Adrenal gland (tissue), 12 donors: ENCODE data around the gene SNX24. TPM values are rescaled to one million over a fixed set of nuclear protein-coding genes. Genes with fewer than 3 reads are reported as not detected.

Experiments
- DNase-seq, 7 donors: peaks; one replicate each; pipeline ENCODE4 v3.0.0-alpha.2; 2019 to 2020
- H3K27ac ChIP-seq, 5 donors: fragments of 200-600 bp; sonication (generic) in 4 of 5; 1 replicate in 3 of 5; 2 replicates in 2 of 5; pipeline versions ENCODE4 v1.5.1 to v1.8.0; 2016 to 2020; ENCODE audit warnings: mild to moderate bottlenecking in 1 of 5
- H3K27me3 ChIP-seq: fragments of 200-600 bp; 2 replicates; pipeline ENCODE4 v1.8.0; 2021
- H3K36me3 ChIP-seq, 2 donors: fragments of 200-600 bp; replicated peaks in 1 of 2; 1 replicate in 1 of 2; 2 replicates in 1 of 2; pipeline versions ENCODE4 v1.5.1 to v1.8.0; 2018 to 2022
- H3K4me1 ChIP-seq, 2 donors: fragments of 200-600 bp; replicated peaks in 1 of 2; 1 replicate in 1 of 2; 2 replicates in 1 of 2; pipeline versions ENCODE4 v1.5.1 to v1.8.0; 2018 to 2021
- H3K4me3 ChIP-seq, 4 donors: fragments of 200-600 bp; sonication (generic) in 3 of 4; one replicate each; pipeline ENCODE4 v1.5.1; 2016 to 2018
- H3K9me3 ChIP-seq, 3 donors: fragments of 200-600 bp; sonication (generic) in 1 of 3; replicated peaks in 1 of 3; 1 replicate in 2 of 3; 2 replicates in 1 of 3; pipeline versions ENCODE4 v1.5.1 to v1.8.0; 2016 to 2021
- CTCF ChIP-seq, 6 experiments: fragments of 450-650 bp in 4 of 6; fragments of 200-600 bp in 2 of 6; sonication (generic) in 1 of 6; IDR thresholded peaks; 1 replicate in 5 of 6; 2 replicates in 1 of 6; pipeline versions ENCODE4 v1.5.1 to v1.8.0; 2016 to 2021; ENCODE audit warnings: antibody characterized with exemption in 6 of 6, mild to moderate bottlenecking in 2 of 6, moderate library complexity in 1 of 6
- POLR2A ChIP-seq, 2 donors: fragments of 450-650 bp; IDR thresholded peaks; one replicate each; pipeline ENCODE4 v1.6.1; 2017; ENCODE audit warnings: antibody characterized with exemption in 2 of 2, mild to moderate bottlenecking in 2 of 2, moderate library complexity in 1 of 2
- WGBS, 4 donors: extraction: QIAGEN DNeasy Blood & Tissue Kit in 2 of 4; methylation state at CpG; one replicate each; pipeline versions ENCODE4 v1.1.5 to v1.1.7; 2013 to 2017; 5-methylcytosine and 5-hydroxymethylcytosine counted together
- intact Hi-C, 2 donors: fragments of 100-400 bp; cut with DNase I; formaldehyde crosslinking; loops; one replicate each; pipeline versions ENCODE4 v1.14.1 to v1.15.0; 2022 to 2023
- polyA plus RNA-seq, 3 donors: library from polyadenylated mRNA; stranded (reverse); fragments of 200-250 nt in 2 of 3; fragments of 350-450 nt in 1 of 3; fragmentation: Illumina TruSeq in 1 of 3; extraction: RNeasy Lipid Tissue Mini Kit (QIAGEN cat#74804) in 1 of 3; gene quantifications; one replicate each; pipeline ENCODE4 v1.2.3, GENCODE V29; 2013 to 2014
- small RNA-seq, 2 donors: library from RNA; depleted of rRNA; stranded (forward); fragments of <200 nt; gene quantifications; one replicate each; pipeline ENCODE3, GENCODE V24; 2016
- total RNA-seq, 9 donors: library from RNA; depleted of rRNA in 4 of 9; stranded (reverse); fragments of >200 nt in 4 of 9; fragments of 120-200 nt in 1 of 9; fragmentation: NEBNext Ultra II Directional in 1 of 9; extraction: Animal tissue kit (Norgen Biotek cat#: 25700) in 1 of 9; gene quantifications; one replicate each; pipeline versions ENCODE4 v1.1.0 to v1.2.4, GENCODE V29; 2013 to 2023
- donor health status: healthy with polysubstance abuse.
- donor health status: Bipolar disorder and iron deficiency.
- donor health status: DM: yes; HTN: yes; CAD: no.
- donor health status: DM: no; HTN: no; CAD: no.
- donor health status: DM: no; HTN: no; CAD: no.
- donor health status: DM: yes; HTN: yes; CAD: no.

Gene SNX24
- total and polyA plus RNA-seq, 12 donors = 5.0 to 28.2 (median 13.9) TPM

DNA sequence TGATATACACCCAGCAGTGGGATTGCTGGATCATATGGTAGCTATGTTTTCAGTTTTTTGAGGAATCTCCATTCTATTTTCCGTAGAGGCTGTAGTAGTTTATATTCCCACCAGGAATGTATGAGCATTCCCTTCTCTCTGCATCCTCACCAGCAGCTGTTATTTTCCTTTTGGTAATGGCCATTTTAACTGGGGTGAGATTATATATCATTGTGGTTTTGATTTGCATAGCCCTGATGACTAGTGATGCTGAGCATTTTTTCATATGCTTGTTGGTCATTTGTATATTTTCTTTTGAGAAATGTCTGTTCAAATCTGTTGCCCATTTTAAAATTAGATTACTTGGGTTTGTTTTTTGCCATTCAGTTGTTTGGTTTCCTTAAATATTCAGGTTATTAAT lies 202.3 kb downstream of the SNX24 start:
- TF ChIP-seq CTCF (IDR thresholded peaks at IDR 0.05) = no peak
- no peak for TF ChIP-seq POLR2A (IDR thresholded peaks at IDR 0.05)
- WGBS, 4 donors = 53 to 83% (median 79%) methylated on average over 1 of the region's 1 CpG
- no peaks in the 10 kb centered on the region for H3K27me3 ChIP-seq
- no peak overlapping the region for H3K4me3 ChIP-seq
- DNase-seq = no peak
- H3K9me3 ChIP-seq = peaks cover 0 to 8% (median 0%) of the 10 kb centered on the region in 3 donors
- no peak overlapping the region for H3K27ac ChIP-seq
- H3K4me1 ChIP-seq = no peaks in the 10 kb centered on the region
- H3K36me3 ChIP-seq = no peaks in the 10 kb centered on the region
- intact Hi-C loops = no loop called here

DNA sequence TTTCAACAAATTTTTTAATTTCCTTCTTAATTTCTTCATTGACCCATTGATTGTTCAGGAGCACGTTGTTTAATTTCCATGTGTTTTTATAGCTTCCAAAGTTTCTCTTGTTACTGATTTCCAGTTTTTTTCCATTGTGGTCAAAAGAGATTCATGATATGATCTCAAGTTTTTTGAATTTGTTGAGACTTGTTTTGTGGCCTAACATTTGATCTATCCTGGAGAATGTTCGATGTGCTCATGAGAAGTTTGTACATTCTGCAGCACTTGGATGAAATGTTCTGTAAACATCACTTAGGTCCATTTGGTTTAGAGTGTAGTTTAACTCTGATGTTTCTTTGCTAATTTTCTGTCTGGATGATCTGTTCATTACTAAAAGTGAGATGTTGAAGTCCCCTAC lies 205.8 kb downstream of the SNX24 start:
- Histone ChIP-seq H3K27me3 (no peaks in the 10 kb centered on the region), H3K36me3 (no peaks in the 10 kb centered on the region), H3K4me1 (no peaks in the 10 kb centered on the region), H3K9me3 (peaks cover 0 to 8% (median 0%) of the 10 kb centered on the region in 3 donors), H3K27ac (no peak overlapping the region), H3K4me3 (no peak overlapping the region)
- intact Hi-C loops = no loop called here
- TF ChIP-seq CTCF (IDR thresholded peaks at IDR 0.05) = no peak
- TF ChIP-seq POLR2A (IDR thresholded peaks at IDR 0.05) = no peak
- DNase-seq = no peak
- 82 to 95% (median 84%) methylated on average over 2 of the region's 2 CpGs for WGBS, 4 donors

Small RNA genes within 50 kb of the gene (small RNA-seq; reads per million reads assigned to genes)
- gene RN7SL689P = 0 reads per million in 2 donors

Other genes with a start within 250 kb of the SNX24 start
- gene SNX2, start 70.5 kb upstream of the SNX24 start, total RNA-seq = 10 to 100 TPM; 45.3 to 76.0 (median 71.2) TPM
- 10 to 100 TPM; 14.7 to 97.2 (median 29.3) TPM for gene SNX2, start 70.5 kb upstream of the SNX24 start, polyA plus RNA-seq
- 10 to 100 TPM in 8 of 9 donors, 1 to 10 TPM in 1; 6.8 to 34.1 (median 20.3) TPM for gene PPIC, start 191.1 kb downstream of the SNX24 start, total RNA-seq
- 10 to 100 TPM in 2 of 3 donors, 1 to 10 TPM in 1; 8.9 to 20.5 (median 14.4) TPM for gene PPIC, start 191.1 kb downstream of the SNX24 start, polyA plus RNA-seq
- 1 to 10 TPM in 4 of 9 donors, under 1 TPM in 5; 0.11 to 4.1 (median 0.55) TPM for gene PRDM6, start 243.6 kb downstream of the SNX24 start, total RNA-seq
- gene PRDM6, start 243.6 kb downstream of the SNX24 start, polyA plus RNA-seq = under 1 TPM; 0.26 to 0.61 (median 0.32) TPM